Measurements from ENCODE around the gene IGFL2. TPM values are rescaled to one million over a fixed set of nuclear protein-coding genes. Genes with fewer than 3 reads are reported as not detected.

The IGFL2 gene
- total and polyA plus RNA-seq, 3 donors from 2014 or later = 7.2 to 8.0 (median 7.6) TPM

DNA sequence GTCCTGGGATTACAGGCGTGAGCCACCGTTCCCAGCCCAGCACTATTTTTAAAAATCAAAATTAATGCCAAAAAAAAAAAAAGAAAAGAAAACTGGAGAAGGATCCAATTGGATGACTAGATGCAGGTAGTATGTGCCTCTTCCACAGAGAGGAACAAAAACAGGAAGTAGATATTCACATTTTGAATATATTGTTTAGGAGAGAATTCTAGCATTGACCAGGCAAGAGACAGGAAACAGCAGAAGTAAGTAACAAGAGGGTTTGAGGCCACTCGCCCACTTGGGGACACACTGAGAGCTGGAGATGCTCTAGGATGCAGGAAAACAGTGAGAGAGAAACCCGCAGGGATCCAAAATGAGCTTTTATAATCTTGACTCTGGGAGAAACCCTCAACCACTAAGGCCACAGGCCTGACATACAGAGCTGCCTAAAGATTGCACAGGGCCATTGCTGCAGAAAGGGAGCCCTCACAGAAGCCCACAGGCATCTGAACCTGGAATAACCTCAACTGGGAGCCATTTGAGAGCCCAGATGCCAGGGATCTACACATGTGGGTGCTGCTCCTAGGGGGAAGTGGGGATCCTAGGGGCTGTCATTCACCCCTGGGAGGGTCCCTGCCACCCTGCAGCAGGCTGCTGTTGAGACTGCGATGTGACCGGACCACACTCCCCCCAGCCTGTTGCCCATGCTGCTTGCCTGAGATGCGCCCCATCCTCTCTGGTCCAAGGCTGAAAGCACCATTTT is 28.2 kb downstream of the IGFL2 start:
- Histone ChIP-seq H3K27ac (no peak overlapping the region), H3K9me3 (no peaks in the 10 kb centered on the region), H3K4me1 (no peaks in the 10 kb centered on the region), H3K36me3 (ENCODE audit: low read depth, missing control alignments) (no peaks in the 10 kb centered on the region), H3K4me3 (no peak overlapping the region), H3K27me3 (no peaks in the 10 kb centered on the region)
- TF ChIP-seq CTCF (IDR thresholded peaks at IDR 0.05) (no peak), POLR2A (IDR thresholded peaks at IDR 0.05) (no peak)
- WGBS, 2 donors = 87% methylated on average over 7 of the region's 7 CpGs
- DNase-seq = no peak
- intact Hi-C loops (cut with DNase I; ENCODE audit: low total_unique reads) = no loop called here

- 67 to 75% methylated on average over 9 of the region's 9 CpGs for WGBS, 2 donors
- TF ChIP-seq CTCF (IDR thresholded peaks at IDR 0.05) (no peak), POLR2A (IDR thresholded peaks at IDR 0.05) (no peak)
- Histone ChIP-seq H3K27ac (no peak overlapping the region), H3K4me1 (no peaks in the 10 kb centered on the region), H3K9me3 (no peaks in the 10 kb centered on the region), H3K36me3 (ENCODE audit: low read depth, missing control alignments) (no peaks in the 10 kb centered on the region), H3K27me3 (no peaks in the 10 kb centered on the region), H3K4me3 (no peak overlapping the region)
- DNase-seq = no peak
- intact Hi-C loops (cut with DNase I; ENCODE audit: low total_unique reads) = no loop called here
These were observed 31.2 kb downstream of the IGFL2 start for GRCh38 chr19:46179076-46179759.

GRCh38 chr19:46180701-46181387 is 32.8 kb downstream of the IGFL2 start:
- DNase-seq = no peak
- Histone ChIP-seq H3K9me3 (no peaks in the 10 kb centered on the region), H3K27me3 (no peaks in the 10 kb centered on the region), H3K27ac (no peak overlapping the region), H3K4me1 (no peaks in the 10 kb centered on the region), H3K36me3 (ENCODE audit: low read depth, missing control alignments) (no peaks in the 10 kb centered on the region), H3K4me3 (no peak overlapping the region)
- TF ChIP-seq POLR2A (IDR thresholded peaks at IDR 0.05) (no peak), CTCF (IDR thresholded peaks at IDR 0.05) (no peak)
- WGBS, 2 donors = 69 to 79% methylated on average over 5 of the region's 5 CpGs
- intact Hi-C loops (cut with DNase I; ENCODE audit: low total_unique reads) = no loop called here

DNA sequence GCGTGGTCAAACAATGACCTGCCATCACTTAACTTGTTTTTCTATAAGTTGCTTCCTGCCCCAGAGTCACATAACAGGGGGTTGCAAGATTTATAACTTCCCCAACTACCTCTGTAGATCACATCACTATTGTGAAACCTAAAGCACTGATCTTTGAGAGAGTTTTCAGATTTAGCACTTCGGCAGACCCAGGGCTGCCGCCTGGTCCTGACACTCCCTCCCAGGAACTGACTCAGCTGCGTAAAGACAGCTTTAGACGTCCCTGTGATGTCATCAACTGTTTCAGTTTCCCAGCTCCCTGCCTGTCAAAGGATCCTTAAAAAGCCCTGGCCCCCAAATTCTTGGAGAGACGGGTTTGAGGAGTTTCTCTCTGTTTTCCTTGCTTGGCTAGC is 33.3 kb downstream of the IGFL2 start:
- no peaks in the 10 kb centered on the region for H3K4me1 ChIP-seq
- no peak overlapping the region for H3K27ac ChIP-seq
- no peak for TF ChIP-seq CTCF (IDR thresholded peaks at IDR 0.05)
- no peak for TF ChIP-seq POLR2A (IDR thresholded peaks at IDR 0.05)
- no peak for DNase-seq
- 61 to 64% methylated on average over 6 of the region's 6 CpGs for WGBS, 2 donors
- H3K9me3 ChIP-seq = no peaks in the 10 kb centered on the region
- H3K27me3 ChIP-seq = no peaks in the 10 kb centered on the region
- intact Hi-C loops (cut with DNase I; ENCODE audit: low total_unique reads) = no loop called here
- H3K36me3 ChIP-seq (ENCODE audit: low read depth, missing control alignments) = no peaks in the 10 kb centered on the region
- H3K4me3 ChIP-seq = no peak overlapping the region
